ENCODE results near the gene CFAP45.

The CFAP45 gene

GRCh38 chr1:159936273-159936904 lies 36.4 kb upstream of the CFAP45 start:
- DNase-seq = peak; percentile 88 to 90

- no peak for DNase-seq
These were observed 35.8 kb upstream of the CFAP45 start for GRCh38 chr1:159935719-159936272.

- no peak for DNase-seq
These were observed 35.3 kb upstream of the CFAP45 start for GRCh38 chr1:159935305-159935704.

- DNase-seq = no peak
These were observed 34.4 kb upstream of the CFAP45 start for GRCh38 chr1:159934136-159935039.

GRCh38 chr1:159933347-159933746 lies 33.4 kb upstream of the CFAP45 start:
- no peak for DNase-seq

- DNase-seq = no peak
These were observed 32.6 kb upstream of the CFAP45 start for GRCh38 chr1:159932296-159933285.

- DNase-seq = no peak
These were observed 31.8 kb upstream of the CFAP45 start for GRCh38 chr1:159931795-159932173.

GRCh38 chr1:159931101-159931794 lies 31.3 kb upstream of the CFAP45 start:
- no peak for DNase-seq

GRCh38 chr1:159930634-159931033 lies 30.7 kb upstream of the CFAP45 start:
- DNase-seq = no peak

- no peak for DNase-seq
These were observed 30.3 kb upstream of the CFAP45 start for GRCh38 chr1:159930216-159930615.

GRCh38 chr1:159929155-159930051 lies 29.4 kb upstream of the CFAP45 start:
- no peak for DNase-seq

GRCh38 chr1:159928491-159929050 lies 28.6 kb upstream of the CFAP45 start:
- DNase-seq = no peak

- DNase-seq = no peak
These were observed 28.0 kb upstream of the CFAP45 start for GRCh38 chr1:159927849-159928431.

- no peak for DNase-seq
These were observed 27.4 kb upstream of the CFAP45 start for GRCh38 chr1:159927211-159927848.

GRCh38 chr1:159925719-159926078 lies 25.7 kb upstream of the CFAP45 start:
- peak in 1 of 2 donors; percentile 45 for DNase-seq

GRCh38 chr1:159924791-159925718 lies 25.1 kb upstream of the CFAP45 start, which contains the start of gene TAGLN2:
Gene TAGLN2 (minus strand): TSS chr1:159925507. CDS start chr1:159920509, 4,998 bp downstream.
- DNase-seq = peak; percentile 92 to 93

GRCh38 chr1:159924025-159924790 lies 24.2 kb upstream of the CFAP45 start:
- DNase-seq = peak; percentile 66

All from stimulated activated CD4-positive, alpha-beta T cell treated with anti-CD3 and anti-CD28 coated beads, Interleukin-2, amount 100 ng/mL, for 24 hours (primary cell).